GM21423 (cell line): ENCODE measurements around the gene SPOCD1.

Experiments
- ATAC-seq: cut with Tn5 transposase; IDR thresholded peaks from one replicate; pipeline ENCODE4 v1.9.1; 2021; ENCODE audit warnings: mild to moderate bottlenecking, moderate library complexity; ENCODE audit not compliant: unreplicated experiment

The SPOCD1 gene

DNA sequence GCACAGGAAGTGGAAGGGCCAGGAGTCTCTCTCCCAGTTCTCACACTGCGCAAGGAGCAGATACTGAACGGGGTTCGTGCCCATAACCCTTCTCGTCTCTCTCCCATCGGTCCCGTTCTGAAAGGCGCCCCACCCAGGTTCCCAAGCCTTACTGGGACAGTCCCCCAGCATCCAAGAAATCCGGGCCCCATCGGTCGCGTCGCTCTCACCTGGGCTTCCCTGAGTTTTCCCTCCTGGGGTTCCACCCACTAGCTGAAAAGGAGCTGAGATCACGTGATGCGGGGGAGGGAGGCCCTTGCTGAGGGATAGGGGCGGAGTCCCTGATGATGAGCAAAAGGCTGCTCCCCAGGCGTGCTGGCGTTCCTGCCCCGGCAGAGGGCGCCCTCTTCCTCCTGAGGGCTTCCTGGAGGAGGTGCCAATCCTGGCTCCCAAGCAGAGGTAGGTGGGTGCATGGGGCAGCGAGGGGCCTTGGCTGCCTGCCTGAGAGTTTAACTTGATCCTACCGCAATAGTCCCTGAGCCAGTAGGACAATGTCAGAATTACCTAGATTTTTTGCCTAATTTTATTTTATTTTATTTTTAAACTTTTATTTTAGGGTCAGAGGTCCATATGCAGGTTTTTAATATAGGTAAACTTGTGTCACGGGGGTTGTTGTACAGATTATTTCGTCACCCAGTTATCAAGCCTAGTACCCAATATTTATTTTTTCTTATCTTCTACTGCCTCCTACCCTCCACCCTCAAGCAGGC, at the start of gene SPOCD1:
Gene SPOCD1, minus strand, starts transcription at position 271 of the 749 bp plus-strand sequence. CDS start 689 bp downstream, outside the sequence.
- no peak for ATAC-seq

- no peak for ATAC-seq
Measured at GRCh38 chr1:31862071-31862470, 46.2 kb upstream of the SPOCD1 start.

- no peak for ATAC-seq
Measured at GRCh38 chr1:31861346-31861745, 45.5 kb upstream of the SPOCD1 start.

DNA sequence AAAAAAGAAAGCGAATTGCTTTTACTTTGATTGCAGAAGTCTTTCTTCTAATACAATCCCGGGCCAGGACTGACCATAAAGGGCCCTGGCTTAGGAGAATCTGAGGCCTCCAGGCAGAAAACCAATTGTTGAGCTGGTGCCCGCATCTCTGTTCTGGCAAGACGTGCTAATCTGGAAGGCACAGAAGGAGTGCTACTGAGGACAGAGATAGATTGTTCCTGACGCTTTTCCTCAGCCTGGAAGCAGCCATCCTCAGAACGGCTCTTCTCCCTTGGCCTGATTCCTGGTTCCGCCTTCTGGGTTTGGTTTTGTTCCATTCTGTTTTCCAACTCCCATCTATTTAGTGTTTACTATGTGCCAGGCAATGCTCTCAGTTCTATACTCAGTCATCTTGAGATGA, 44.8 kb upstream of the SPOCD1 start:
- no peak for ATAC-seq

GRCh38 chr1:31859719-31860118, 43.9 kb upstream of the SPOCD1 start:
- no peak for ATAC-seq

DNA sequence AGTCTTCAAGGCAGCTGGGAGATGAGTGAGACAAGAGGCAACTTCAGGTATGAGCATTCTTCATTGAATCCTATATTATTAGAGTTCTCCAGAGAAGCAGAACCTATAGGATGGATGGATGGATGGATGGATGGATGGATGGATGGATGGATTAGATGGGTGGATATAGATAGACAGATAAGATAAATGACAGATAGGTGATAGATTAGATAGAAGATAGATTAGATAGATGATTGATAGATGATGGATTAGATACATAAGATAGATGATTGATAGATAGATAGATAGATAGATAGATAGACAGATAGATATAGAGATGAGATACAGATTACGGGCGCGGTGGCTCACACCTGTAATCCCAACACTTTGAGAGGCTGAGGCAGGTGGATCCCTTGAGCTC, 43.2 kb upstream of the SPOCD1 start:
- ATAC-seq = no peak

GRCh38 chr1:31857863-31858262, 42.0 kb upstream of the SPOCD1 start:
- ATAC-seq = no peak

- no peak for ATAC-seq
Measured at GRCh38 chr1:31856140-31856539, 40.3 kb upstream of the SPOCD1 start.

DNA sequence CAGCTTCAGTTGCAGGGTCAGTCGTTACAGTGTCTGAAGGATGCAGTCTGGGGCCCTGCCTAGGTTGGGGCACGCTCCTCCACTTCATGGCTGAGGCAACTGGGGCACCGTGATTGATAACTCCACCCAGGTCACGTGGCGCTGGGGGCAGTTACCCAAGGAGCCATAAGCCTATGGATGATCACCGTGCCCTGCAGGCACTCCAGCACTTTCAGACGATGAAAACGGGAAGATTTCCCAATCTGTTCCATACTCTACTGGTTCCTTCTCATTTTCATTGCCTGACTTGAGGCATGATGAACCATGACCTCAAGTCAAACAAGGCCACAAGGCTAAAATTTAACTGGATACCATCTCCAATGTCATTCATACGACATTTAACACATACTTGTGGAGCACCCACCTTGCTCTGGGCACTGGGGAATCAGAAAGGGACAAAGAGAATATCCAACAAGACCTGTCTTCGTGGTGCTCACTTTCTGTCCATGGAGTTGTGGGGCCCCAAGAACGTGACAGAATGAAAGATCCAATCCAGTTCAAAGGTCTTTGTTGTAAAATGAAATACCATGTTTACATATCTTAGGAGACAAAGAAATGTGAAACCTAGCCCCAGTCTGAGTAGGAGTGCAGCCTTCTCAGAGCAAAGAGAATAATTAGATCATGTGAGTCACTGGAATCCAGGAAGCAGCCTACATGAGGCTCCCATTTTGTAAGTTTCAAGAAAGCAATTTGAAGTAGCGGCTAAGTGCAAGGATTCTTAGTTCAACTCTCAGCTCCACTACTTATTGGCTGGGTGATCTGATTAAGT, 39.4 kb upstream of the SPOCD1 start:
- ATAC-seq = no peak

DNA sequence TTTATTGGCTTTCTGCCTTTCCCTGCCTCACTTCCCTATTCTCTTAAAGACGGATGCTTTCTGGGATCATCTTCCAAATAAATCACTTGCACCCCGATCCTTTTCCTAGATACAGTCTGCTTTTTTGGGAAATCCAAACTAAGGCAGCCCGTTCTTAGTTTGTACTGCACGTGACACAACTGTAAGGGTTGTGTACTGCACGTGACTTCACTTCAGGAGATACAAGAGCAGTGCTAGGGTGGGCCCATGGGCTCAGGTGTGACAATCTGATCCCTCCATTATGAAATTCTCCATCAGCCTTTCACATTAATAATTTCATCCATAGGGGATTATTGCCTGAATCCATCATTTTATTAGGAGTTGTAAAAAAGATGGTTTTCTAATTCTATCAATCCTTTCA, 33.8 kb upstream of the SPOCD1 start:
- no peak for ATAC-seq

- no peak for ATAC-seq
Measured at GRCh38 chr1:31848381-31848897, 32.6 kb upstream of the SPOCD1 start.

DNA sequence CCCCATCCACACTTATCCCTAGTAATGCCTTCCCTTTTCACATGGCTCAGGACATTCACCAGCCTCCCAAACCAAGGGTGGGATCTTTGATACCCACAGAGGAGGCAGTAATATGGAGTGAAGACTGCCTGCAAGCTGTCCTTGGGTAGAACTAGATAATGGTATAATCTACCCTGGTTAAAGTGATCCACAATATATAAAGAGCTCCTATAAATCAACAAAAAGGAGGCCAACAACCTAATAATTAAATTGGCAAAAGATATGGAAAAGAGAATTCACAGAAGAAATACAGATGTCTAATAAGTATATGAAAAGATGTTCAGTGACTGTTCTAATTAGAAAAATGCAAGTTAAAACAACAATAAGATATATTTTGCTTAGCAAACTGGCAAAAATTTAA, 30.7 kb upstream of the SPOCD1 start:
- no peak for ATAC-seq

DNA sequence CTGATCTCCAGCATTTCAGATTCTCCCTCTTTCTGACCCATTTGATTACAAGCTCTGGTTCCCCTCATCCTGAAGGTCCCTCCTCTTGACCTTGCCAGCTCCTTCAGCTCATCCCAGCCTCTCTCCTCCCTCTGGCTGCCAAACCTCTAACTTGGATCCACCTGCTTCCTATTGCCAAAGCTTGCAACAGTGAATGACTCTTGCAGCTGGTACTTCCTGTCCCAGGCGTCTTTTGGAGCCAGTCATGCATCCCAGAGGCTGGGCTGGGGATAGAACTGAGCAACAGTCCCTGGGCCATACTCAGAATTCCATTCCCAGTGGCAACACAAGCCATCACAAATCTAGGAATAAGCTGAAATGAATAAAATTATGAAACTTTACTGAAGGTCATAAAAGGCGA, 27.7 kb upstream of the SPOCD1 start:
- no peak for ATAC-seq

- ATAC-seq = no peak
Measured at GRCh38 chr1:31839662-31840343, 24.0 kb upstream of the SPOCD1 start.

- no peak for ATAC-seq
Measured at GRCh38 chr1:31837451-31838158, 21.8 kb upstream of the SPOCD1 start.

- ATAC-seq = no peak
Measured at GRCh38 chr1:31836638-31837037, 20.8 kb upstream of the SPOCD1 start.

GRCh38 chr1:31835415-31835814, 19.6 kb upstream of the SPOCD1 start:
- ATAC-seq = no peak

- no peak for ATAC-seq
Measured at GRCh38 chr1:31834501-31834900, 18.7 kb upstream of the SPOCD1 start.

GRCh38 chr1:31831397-31832378, 15.9 kb upstream of the SPOCD1 start:
- ATAC-seq = no peak

GRCh38 chr1:31830511-31830910, 14.7 kb upstream of the SPOCD1 start:
- no peak for ATAC-seq
